OCI-LY3 (cell line): ENCODE data around the gene PARN.

Source experiments
- H2AFZ ChIP-seq: fragments of 200-600, 300-600 bp; shearing (Covaris generic); 2 replicates; pipeline ENCODE4 v1.6.0; 2014; ENCODE audit warnings: antibody characterized with exemption, low read depth, low read length
- H3K27ac ChIP-seq: fragments of 200-600, 300-600 bp; sonication (generic); 2 replicates; pipeline ENCODE4 v1.5.1; 2014; ENCODE audit warnings: mild to moderate bottlenecking, low read length, moderate library complexity, mixed read lengths
- H3K27me3 ChIP-seq: fragments of 200-600, 300-600 bp; sonication (generic); 2 replicates; pipeline ENCODE4 v1.6.1; 2014; ENCODE audit warnings: low read depth, low read length, mixed read lengths
- H3K36me3 ChIP-seq: fragments of 200-600, 300-600 bp; sonication (generic); replicated peaks from 2 replicates; pipeline ENCODE3; 2014; ENCODE audit warnings: low read depth, low read length, mixed read lengths
- H3K4me1 ChIP-seq: fragments of 300-600, 200-600 bp; sonication (generic); 2 replicates; pipeline ENCODE4 v1.6.1; 2014; ENCODE audit warnings: low read length, mixed read lengths
- H3K4me2 ChIP-seq: fragments of 200-600, 300-600 bp; sonication (generic); 2 replicates; pipeline ENCODE4 v1.6.1; 2014; ENCODE audit warnings: low read length, mixed read lengths
- H3K4me3 ChIP-seq: fragments of 300-600, 200-600 bp; sonication (generic); 2 replicates; pipeline ENCODE4 v1.5.1; 2014; ENCODE audit warnings: antibody characterized with exemption, mild to moderate bottlenecking, low read length, moderate library complexity
- H3K79me2 ChIP-seq: fragments of 300-600, 200-600 bp; shearing (Covaris generic); 2 replicates; pipeline ENCODE4 v1.6.1; 2014; ENCODE audit warnings: mild to moderate bottlenecking, low read length, mixed read lengths
- H3K9ac ChIP-seq: fragments of 300-600, 200-600 bp; shearing (Covaris generic); 2 replicates; pipeline ENCODE4 v1.6.0; 2014; ENCODE audit warnings: mild to moderate bottlenecking, low read length, moderate library complexity
- H3K9me3 ChIP-seq: fragments of 200-600, 300-600 bp; shearing (Covaris generic); 2 replicates; pipeline ENCODE4 v1.6.1; 2014; ENCODE audit warnings: low read length, mixed read lengths; ENCODE audit not compliant: insufficient read depth
- H4K20me1 ChIP-seq: fragments of 200-600, 300-600 bp; sonication (generic); 2 replicates; pipeline ENCODE4 v1.6.1; 2016; ENCODE audit warnings: low read length, mixed read lengths; ENCODE audit not compliant: insufficient read depth
- EZH2phosphoT487 ChIP-seq: fragments of 200-600 bp; shearing (Covaris generic); IDR thresholded peaks from 2 replicates; pipeline ENCODE4 v1.6.1; 2018; ENCODE audit warnings: antibody characterized with exemption, mixed run types, low read depth
- TF ChIP-seq, protein P1 (sequence below): fragments of 200-600, 300-600 bp; sonication (generic); IDR thresholded peaks from 2 replicates; pipeline ENCODE4 v1.5.1; 2014; ENCODE audit warnings: antibody characterized with exemption, low read length, low read depth

The PARN gene

GRCh38 chr16:14502256-14502875 lies 127.7 kb downstream of the PARN start:
- no peaks in the 10 kb centered on the region for H3K9me3 ChIP-seq
- peak overlapping the region; percentile 79 for H3K4me2 ChIP-seq
- H3K27ac ChIP-seq = no peak overlapping the region
- H3K27me3 ChIP-seq = no peaks in the 10 kb centered on the region
- no peaks in the 10 kb centered on the region for H4K20me1 ChIP-seq
- H3K4me1 ChIP-seq = peaks cover 70% of the 10 kb centered on the region
- no peak overlapping the region for H3K9ac ChIP-seq
- H3K4me3 ChIP-seq = 0 out of 2 replicates have a peak overlapping the region, but pooled peaks have one; percentile 62
- peaks cover 4% of the 10 kb centered on the region for H3K36me3 ChIP-seq
- no peak overlapping the region for H2AFZ ChIP-seq
- TF ChIP-seq, protein P1, sequence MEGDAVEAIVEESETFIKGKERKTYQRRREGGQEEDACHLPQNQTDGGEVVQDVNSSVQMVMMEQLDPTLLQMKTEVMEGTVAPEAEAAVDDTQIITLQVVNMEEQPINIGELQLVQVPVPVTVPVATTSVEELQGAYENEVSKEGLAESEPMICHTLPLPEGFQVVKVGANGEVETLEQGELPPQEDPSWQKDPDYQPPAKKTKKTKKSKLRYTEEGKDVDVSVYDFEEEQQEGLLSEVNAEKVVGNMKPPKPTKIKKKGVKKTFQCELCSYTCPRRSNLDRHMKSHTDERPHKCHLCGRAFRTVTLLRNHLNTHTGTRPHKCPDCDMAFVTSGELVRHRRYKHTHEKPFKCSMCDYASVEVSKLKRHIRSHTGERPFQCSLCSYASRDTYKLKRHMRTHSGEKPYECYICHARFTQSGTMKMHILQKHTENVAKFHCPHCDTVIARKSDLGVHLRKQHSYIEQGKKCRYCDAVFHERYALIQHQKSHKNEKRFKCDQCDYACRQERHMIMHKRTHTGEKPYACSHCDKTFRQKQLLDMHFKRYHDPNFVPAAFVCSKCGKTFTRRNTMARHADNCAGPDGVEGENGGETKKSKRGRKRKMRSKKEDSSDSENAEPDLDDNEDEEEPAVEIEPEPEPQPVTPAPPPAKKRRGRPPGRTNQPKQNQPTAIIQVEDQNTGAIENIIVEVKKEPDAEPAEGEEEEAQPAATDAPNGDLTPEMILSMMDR = no peak
- no peak for TF ChIP-seq EZH2phosphoT487
- H3K79me2 ChIP-seq = no peaks in the 10 kb centered on the region

- Histone ChIP-seq H3K9me3 (no peaks in the 10 kb centered on the region), H3K27ac (no peak overlapping the region), H3K36me3 (peaks cover 8% of the 10 kb centered on the region), H3K27me3 (no peaks in the 10 kb centered on the region), H2AFZ (no peak overlapping the region), H3K4me2 (peak overlapping the region; percentile 79), H3K4me3 (no peak overlapping the region), H3K9ac (no peak overlapping the region), H3K79me2 (no peaks in the 10 kb centered on the region), H3K4me1 (peaks cover 75% of the 10 kb centered on the region), H4K20me1 (no peaks in the 10 kb centered on the region)
- no peak for TF ChIP-seq EZH2phosphoT487
- TF ChIP-seq, protein P1 = no peak
Observed at GRCh38 chr16:14501331-14502255, 128.5 kb downstream of the PARN start.

DNA sequence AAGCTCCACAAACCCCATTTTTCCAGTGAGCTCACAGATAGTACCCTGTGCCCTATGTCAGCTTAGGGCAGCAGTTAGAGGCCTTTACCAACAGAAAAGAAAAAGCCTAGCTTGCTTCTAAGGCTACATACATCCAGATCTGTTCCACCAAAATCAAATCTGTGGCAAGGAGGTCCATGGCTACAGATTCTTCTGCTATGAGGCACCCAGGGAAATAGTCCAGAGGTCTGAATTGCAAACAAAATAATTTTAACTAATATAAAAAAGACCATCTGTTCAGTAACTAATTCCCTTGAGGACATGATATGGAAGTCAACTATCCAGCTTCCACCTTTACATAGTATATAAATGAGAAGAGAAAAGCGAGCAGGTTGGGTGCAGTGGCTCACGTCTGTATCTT lies 129.3 kb downstream of the PARN start:
- Histone ChIP-seq H3K9ac (no peak overlapping the region), H3K79me2 (no peaks in the 10 kb centered on the region), H3K9me3 (no peaks in the 10 kb centered on the region), H3K27ac (no peak overlapping the region), H3K4me3 (no peak overlapping the region), H3K36me3 (peaks cover 8% of the 10 kb centered on the region), H3K4me1 (peaks cover 71% of the 10 kb centered on the region), H3K27me3 (no peaks in the 10 kb centered on the region), H4K20me1 (no peaks in the 10 kb centered on the region), H3K4me2 (no peak overlapping the region), H2AFZ (no peak overlapping the region)
- TF ChIP-seq EZH2phosphoT487 = no peak
- TF ChIP-seq, protein P1 = no peak

DNA sequence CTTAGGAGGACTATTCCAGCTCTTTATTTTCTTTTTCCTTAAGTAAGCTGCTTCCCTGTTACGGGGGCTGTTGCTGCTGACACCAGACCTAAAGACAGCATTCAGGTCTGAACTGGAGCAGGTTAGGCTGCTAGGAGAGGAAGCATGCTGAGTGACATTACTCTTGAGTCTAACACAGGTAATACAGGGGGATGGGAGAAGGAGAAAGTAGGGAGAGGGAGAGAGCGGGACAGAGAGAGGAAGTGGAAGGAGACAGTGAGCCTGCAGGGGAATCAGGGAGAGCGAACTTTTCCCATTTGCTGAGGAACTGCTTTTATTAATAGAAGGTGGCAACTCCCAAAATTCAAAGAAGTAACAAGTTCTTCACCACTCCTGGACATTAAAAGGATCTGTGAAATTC lies 130.9 kb downstream of the PARN start:
- TF ChIP-seq, protein P1 = no peak
- TF ChIP-seq EZH2phosphoT487 = no peak
- Histone ChIP-seq H3K9ac (no peak overlapping the region), H3K36me3 (peaks cover 8% of the 10 kb centered on the region), H4K20me1 (no peaks in the 10 kb centered on the region), H2AFZ (no peak overlapping the region), H3K9me3 (no peaks in the 10 kb centered on the region), H3K27ac (no peak overlapping the region), H3K79me2 (no peaks in the 10 kb centered on the region), H3K4me1 (peaks cover 69% of the 10 kb centered on the region), H3K4me3 (no peak overlapping the region), H3K27me3 (no peaks in the 10 kb centered on the region), H3K4me2 (peak overlapping the region; percentile 61; the same call in 1 of the 2 replicates)
